Breast epithelium (tissue), 4 donors: Measurements from ENCODE around the gene SYNM. TPM values are rescaled to one million over a fixed set of nuclear protein-coding genes. Genes with fewer than 3 reads are reported as not detected.

Source experiments
- DNase-seq, 2 donors: peaks; one replicate each; pipeline ENCODE4 v3.0.0-alpha.2; 2019; ENCODE audit warnings: low spot score in 2 of 2
- H3K27ac ChIP-seq, 2 donors: fragments of 200-600 bp; sonication (generic) in 1 of 2; one replicate each; pipeline ENCODE4 v1.5.1; 2016 to 2019; ENCODE audit warnings: mild to moderate bottlenecking in 1 of 2
- H3K27me3 ChIP-seq, 2 donors: fragments of 200-600 bp; sonication (generic) in 1 of 2; one replicate each; pipeline versions ENCODE4 v1.5.1 to v1.6.0; 2017 to 2019; ENCODE audit warnings: control low read depth in 1 of 2, mild to moderate bottlenecking in 1 of 2
- H3K36me3 ChIP-seq: fragments of 200-600 bp; one replicate; pipeline ENCODE4 v1.5.1; 2019
- H3K4me1 ChIP-seq, 2 donors: fragments of 200-600 bp; sonication (generic); one replicate each; pipeline ENCODE4 v1.5.1; 2016 to 2019; ENCODE audit warnings: control low read depth in 1 of 2
- H3K4me3 ChIP-seq, 3 donors: fragments of 200-600 bp; sonication (generic); 1 replicate in 2 of 3; 2 replicates in 1 of 3; pipeline ENCODE4 v1.5.1; 2016 to 2019; ENCODE audit warnings: mild to moderate bottlenecking in 3 of 3, moderate library complexity in 2 of 3
- H3K9me3 ChIP-seq, 2 donors: fragments of 200-600 bp; sonication (generic) in 1 of 2; one replicate each; pipeline ENCODE4 v1.5.1; 2016 to 2019; ENCODE audit warnings: control low read depth in 1 of 2
- POLR2A ChIP-seq: fragments of 450-650 bp; IDR thresholded peaks from one replicate; pipeline ENCODE4 v1.6.1; 2016; ENCODE audit warnings: antibody characterized with exemption, mild to moderate bottlenecking, moderate library complexity
- POLR2AphosphoS5 ChIP-seq, 3 donors: sonication (generic); formaldehyde crosslinking; IDR thresholded peaks; one replicate each; pipeline ENCODE4 v1.6.1; 2017; ENCODE audit warnings: antibody characterized with exemption in 3 of 3
- intact Hi-C: fragments of 100-400 bp; cut with DNase I; formaldehyde crosslinking; loops from one replicate; pipeline ENCODE4 v1.15.1; 2023; ENCODE audit warnings: low total_unique reads
- total RNA-seq, 3 donors: library from RNA; depleted of rRNA; stranded (reverse); fragments of >200 nt; gene quantifications; one replicate each; pipeline ENCODE4 v1.1.0, GENCODE V29; 2016
- TF ChIP-seq, protein P1 (sequence below), 3 donors: fragments of 450-650 bp; IDR thresholded peaks; one replicate each; pipeline ENCODE4 v1.5.1; 2016 to 2017; ENCODE audit warnings: antibody characterized with exemption in 3 of 3, mild to moderate bottlenecking in 3 of 3, moderate library complexity in 3 of 3

SYNM gene
- total RNA-seq, 3 donors from 2014 or later = 32.0 to 319 (median 115) TPM

DNA sequence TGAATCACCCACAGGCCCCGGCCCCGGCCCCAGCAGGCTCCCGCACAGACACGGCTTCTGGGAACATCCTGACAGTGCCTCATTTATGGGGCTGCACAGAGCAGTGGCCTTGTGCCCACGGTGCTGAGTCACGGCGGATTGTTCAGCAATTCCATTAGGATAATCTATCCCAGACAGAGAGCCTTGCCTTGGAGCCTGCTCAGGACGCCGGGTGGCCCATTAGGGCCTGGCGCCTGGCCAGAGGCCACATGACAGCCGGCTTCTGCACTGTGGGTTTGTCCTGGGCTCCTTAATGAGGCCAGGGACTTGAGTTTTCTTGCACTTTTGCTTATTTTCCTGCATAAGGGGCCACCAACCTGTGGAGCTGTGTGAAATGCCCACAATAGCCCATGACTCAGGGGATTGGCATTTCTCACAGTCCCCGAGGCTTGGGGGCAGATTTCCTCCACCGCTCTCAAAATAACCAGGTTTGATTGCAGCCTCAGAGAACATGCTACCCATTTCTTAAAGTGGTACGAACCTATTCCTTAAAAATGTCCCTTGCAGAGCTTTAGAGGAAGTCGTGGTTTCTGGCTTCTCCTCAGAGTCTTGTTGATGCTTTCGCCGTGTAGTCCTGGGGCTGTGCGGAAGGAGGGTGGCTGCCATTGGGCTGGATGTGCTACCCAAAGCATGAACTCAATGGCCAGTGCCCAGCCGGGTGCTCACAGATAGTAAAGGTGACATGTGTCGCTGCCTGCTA, 19.0 kb downstream of the SYNM start:
- DNase-seq = peak; percentile 75 to 88
- H3K27ac ChIP-seq = peak overlapping the region; percentile 87 to 95
- no peaks in the 10 kb centered on the region for H3K9me3 ChIP-seq
- H3K4me3 ChIP-seq = peak overlapping the region; percentile 12 to 56 (median 27)
- no peaks in the 10 kb centered on the region for H3K36me3 ChIP-seq
- intact Hi-C loops = no loop called here
- peaks cover 14 to 26% of the 10 kb centered on the region in 2 donors for H3K4me1 ChIP-seq
- TF ChIP-seq, protein P1, sequence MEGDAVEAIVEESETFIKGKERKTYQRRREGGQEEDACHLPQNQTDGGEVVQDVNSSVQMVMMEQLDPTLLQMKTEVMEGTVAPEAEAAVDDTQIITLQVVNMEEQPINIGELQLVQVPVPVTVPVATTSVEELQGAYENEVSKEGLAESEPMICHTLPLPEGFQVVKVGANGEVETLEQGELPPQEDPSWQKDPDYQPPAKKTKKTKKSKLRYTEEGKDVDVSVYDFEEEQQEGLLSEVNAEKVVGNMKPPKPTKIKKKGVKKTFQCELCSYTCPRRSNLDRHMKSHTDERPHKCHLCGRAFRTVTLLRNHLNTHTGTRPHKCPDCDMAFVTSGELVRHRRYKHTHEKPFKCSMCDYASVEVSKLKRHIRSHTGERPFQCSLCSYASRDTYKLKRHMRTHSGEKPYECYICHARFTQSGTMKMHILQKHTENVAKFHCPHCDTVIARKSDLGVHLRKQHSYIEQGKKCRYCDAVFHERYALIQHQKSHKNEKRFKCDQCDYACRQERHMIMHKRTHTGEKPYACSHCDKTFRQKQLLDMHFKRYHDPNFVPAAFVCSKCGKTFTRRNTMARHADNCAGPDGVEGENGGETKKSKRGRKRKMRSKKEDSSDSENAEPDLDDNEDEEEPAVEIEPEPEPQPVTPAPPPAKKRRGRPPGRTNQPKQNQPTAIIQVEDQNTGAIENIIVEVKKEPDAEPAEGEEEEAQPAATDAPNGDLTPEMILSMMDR (IDR thresholded peaks at IDR 0.05) = no peak
- TF ChIP-seq POLR2AphosphoS5 (IDR thresholded peaks at IDR 0.05) = peak; percentile 72 to 75 (median 73)
- H3K27me3 ChIP-seq = no peaks in the 10 kb centered on the region

DNA sequence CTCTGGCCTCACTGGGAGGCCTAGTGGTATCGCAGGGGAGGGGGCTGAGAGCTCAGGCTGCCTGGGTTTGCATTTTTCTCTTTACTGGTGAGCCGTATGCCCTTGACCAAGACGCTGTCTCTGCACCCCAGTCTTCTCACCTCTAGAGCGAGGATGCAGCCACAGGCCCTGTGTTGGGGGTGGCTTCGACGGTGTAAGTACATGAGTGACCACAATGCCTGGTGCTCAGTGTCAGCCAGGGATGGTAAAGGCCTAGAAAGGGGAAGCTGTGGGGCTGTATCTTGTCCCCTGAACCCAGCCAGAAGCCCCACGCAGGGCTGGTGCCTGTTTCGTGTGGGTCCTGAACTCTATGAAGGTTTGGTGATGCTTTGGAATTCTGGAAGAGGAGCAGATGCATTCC, 19.8 kb downstream of the SYNM start:
- intact Hi-C loops = no loop called here
- peak overlapping the region; percentile 87 to 95 for H3K27ac ChIP-seq
- no peak for DNase-seq
- no peaks in the 10 kb centered on the region for H3K27me3 ChIP-seq
- no peaks in the 10 kb centered on the region for H3K9me3 ChIP-seq
- peak overlapping the region in 1 of 3 donors; percentile 56 for H3K4me3 ChIP-seq
- H3K4me1 ChIP-seq = peaks cover 14 to 26% of the 10 kb centered on the region in 2 donors
- TF ChIP-seq POLR2A = no peak
- TF ChIP-seq, protein P1 (IDR thresholded peaks at IDR 0.05) = no peak
- TF ChIP-seq POLR2AphosphoS5 (IDR thresholded peaks at IDR 0.05) = no peak
- no peaks in the 10 kb centered on the region for H3K36me3 ChIP-seq

DNA sequence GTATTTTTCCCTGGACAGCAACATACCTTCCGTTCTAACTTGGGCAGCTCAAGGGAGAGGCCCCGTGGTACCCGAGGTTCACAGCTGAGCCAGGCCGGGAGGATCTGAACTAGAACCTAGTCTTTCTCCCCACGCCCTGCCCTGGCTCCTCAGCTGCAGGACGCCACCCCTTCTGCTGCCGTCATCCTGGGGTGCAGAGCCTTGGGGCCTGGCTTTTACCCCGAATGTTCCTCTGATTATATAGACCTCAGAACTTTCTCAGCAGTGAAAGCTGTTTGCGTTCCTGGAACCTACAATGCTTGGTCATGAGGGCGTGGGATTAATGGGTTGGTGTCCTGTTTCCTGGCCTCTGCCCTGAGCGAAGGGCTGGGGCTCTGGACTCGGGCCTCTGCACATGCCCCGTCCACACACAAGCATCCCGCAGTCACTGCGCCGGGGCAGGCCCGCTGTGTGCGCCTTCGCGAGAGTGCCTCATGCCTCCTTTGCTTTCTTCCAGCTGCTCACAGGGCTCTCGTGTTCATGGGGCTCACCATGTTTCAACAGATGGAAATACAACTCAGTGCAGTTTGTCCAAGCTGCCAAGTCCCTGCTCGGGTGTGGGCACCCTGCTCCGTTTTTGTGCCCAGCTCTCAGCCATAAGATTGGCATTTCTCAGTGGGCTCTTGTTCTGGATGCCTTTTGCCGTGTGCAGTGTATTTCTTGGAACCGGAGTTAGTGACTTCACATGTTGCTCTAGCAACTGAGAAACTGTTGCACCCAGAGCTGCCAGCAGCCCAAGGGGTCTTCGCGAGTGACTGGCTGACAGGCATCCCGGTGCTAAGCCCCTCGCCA, 20.4 kb downstream of the SYNM start:
- intact Hi-C loops = no loop called here
- Histone ChIP-seq H3K9me3 (no peaks in the 10 kb centered on the region), H3K4me1 (peaks cover 14 to 26% of the 10 kb centered on the region in 2 donors), H3K27ac (peak overlapping the region; percentile 87 to 95), H3K36me3 (no peaks in the 10 kb centered on the region), H3K27me3 (no peaks in the 10 kb centered on the region), H3K4me3 (peak overlapping the region in 1 of 3 donors; percentile 3)
- DNase-seq = no peak
- TF ChIP-seq, protein P1 (IDR thresholded peaks at IDR 0.05) = no peak
- TF ChIP-seq POLR2AphosphoS5 (IDR thresholded peaks at IDR 0.05) (no peak), POLR2A (no peak)

DNA sequence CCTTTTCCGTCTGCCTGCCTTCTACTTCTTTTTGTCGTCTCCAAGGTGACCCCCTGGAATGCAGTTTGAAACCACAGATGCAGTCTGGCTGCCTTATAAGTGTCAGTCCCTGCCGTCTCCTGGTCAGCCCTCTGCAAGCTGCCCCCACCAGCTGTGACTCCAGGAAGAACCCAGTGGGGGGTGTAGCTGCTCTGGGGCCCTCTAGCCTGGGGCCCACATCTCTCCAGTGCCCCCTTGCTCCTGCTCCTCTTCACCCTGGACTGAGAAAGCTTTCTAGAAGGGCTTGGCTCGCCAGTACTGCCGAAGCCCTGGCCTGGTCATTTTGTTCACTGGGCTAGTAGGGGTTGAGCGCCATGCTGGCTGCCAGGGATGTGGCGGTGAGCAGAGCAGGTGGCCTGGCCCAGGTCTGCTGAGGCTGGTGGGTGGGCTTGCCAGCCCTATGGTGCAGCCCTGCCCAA, 21.3 kb downstream of the SYNM start:
- Histone ChIP-seq H3K4me3 (no peak overlapping the region), H3K27ac (peak overlapping the region; percentile 87 to 95), H3K36me3 (no peaks in the 10 kb centered on the region), H3K4me1 (peaks cover 14 to 26% of the 10 kb centered on the region in 2 donors), H3K27me3 (no peaks in the 10 kb centered on the region), H3K9me3 (no peaks in the 10 kb centered on the region)
- no peak for DNase-seq
- intact Hi-C loops = no loop called here
- TF ChIP-seq POLR2AphosphoS5 (IDR thresholded peaks at IDR 0.05) (no peak), POLR2A (no peak)
- TF ChIP-seq, protein P1 (IDR thresholded peaks at IDR 0.05) = no peak

DNA sequence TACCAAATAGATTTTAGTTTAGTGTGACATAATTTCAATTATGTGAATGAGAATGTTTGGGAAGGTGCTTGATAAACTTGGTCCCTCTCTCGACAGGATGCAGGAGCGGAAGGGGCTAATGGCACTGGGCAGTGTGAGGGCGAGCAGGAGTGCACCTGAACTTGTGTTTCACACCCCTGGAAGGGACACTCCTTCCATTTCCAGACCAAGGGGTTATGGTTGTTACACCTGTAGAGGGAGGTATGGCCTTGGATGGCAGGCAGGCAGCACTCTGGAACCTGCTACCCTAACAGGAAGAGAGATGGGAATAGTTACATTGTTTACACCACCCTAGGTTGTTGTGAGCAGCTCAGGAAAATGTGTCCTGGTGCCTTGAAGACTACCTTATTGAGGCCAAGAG, 22.1 kb downstream of the SYNM start:
- Histone ChIP-seq H3K9me3 (no peaks in the 10 kb centered on the region), H3K4me1 (peaks cover 14 to 22% of the 10 kb centered on the region in 2 donors), H3K27me3 (no peaks in the 10 kb centered on the region), H3K36me3 (no peaks in the 10 kb centered on the region), H3K27ac (peak overlapping the region; percentile 87 to 95), H3K4me3 (no peak overlapping the region)
- intact Hi-C loops = no loop called here
- no peak for DNase-seq
- TF ChIP-seq, protein P1 (IDR thresholded peaks at IDR 0.05) = no peak
- TF ChIP-seq POLR2AphosphoS5 (IDR thresholded peaks at IDR 0.05) (no peak), POLR2A (no peak)
